Naive thymus-derived CD8-positive, alpha-beta T cell (primary cell): Measurements from ENCODE around the gene IGFBP6. TPM values are rescaled to one million over a fixed set of nuclear protein-coding genes. Genes with fewer than 3 reads are reported as not detected.

Experiments
- ATAC-seq, 2 donors: fragments of 150-1000 bp; cut with Tn5 transposase in 1 of 2; sonication (Bioruptor Pico), chemical (Tn5 transposase) in 1 of 2; 1 replicate in 1 of 2; 2 replicates in 1 of 2; pipeline ENCODE4 v1.10.0; 2021; ENCODE audit warnings: mild to moderate bottlenecking in 2 of 2, moderate library complexity in 2 of 2
- POLR2A ChIA-PET: fragments of 350-600 bp; sonication (Branson Sonifier 250); formaldehyde crosslinking; loops from one replicate; lab custom pipeline; 2021; ENCODE audit warnings: antibody characterized with exemption; lab: Charles Lee
- DNase-seq, 10 donors: peaks; one replicate each; pipeline versions ENCODE4 v3.0.0 to v3.0.0-alpha.2; 2020 to 2022
- H3K27ac Mint-ChIP-seq, 10 donors: one replicate each; pipeline ENCODE4 v1.8.0; 2020 to 2022; ENCODE audit warnings: mild to moderate bottlenecking in 10 of 10, mixed read lengths in 10 of 10, moderate library complexity in 4 of 10, inconsistent platforms in 1 of 10
- H3K27me3 Mint-ChIP-seq, 5 donors: one replicate each; pipeline ENCODE4 v1.8.0; 2021 to 2022; ENCODE audit warnings: mixed read lengths in 5 of 5
- H3K36me3 Mint-ChIP-seq, 3 donors: one replicate each; pipeline ENCODE4 v1.8.0; 2020 to 2022; ENCODE audit warnings: mixed read lengths in 3 of 3, mild to moderate bottlenecking in 2 of 3, inconsistent platforms in 1 of 3
- H3K4me1 Mint-ChIP-seq, 4 donors: one replicate each; pipeline ENCODE4 v1.8.0; 2021 to 2022; ENCODE audit warnings: mixed read lengths in 4 of 4
- H3K4me3 Mint-ChIP-seq, 10 donors: one replicate each; pipeline ENCODE4 v1.8.0; 2020 to 2022; ENCODE audit warnings: mild to moderate bottlenecking in 10 of 10, mixed read lengths in 10 of 10, moderate library complexity in 6 of 10, inconsistent platforms in 1 of 10
- H3K9me3 Mint-ChIP-seq, 9 donors: one replicate each; pipeline ENCODE4 v1.8.0; 2020 to 2022; ENCODE audit warnings: mixed read lengths in 9 of 9, mild to moderate bottlenecking in 3 of 9, inconsistent platforms in 1 of 9, moderate library complexity in 1 of 9
- polyA plus RNA-seq, 3 donors: library from polyadenylated mRNA; unstranded; fragments of 300-500 nt; fragmentation: Illumina TruSeq; gene quantifications; one replicate each; pipeline ENCODE4 v1.2.3, GENCODE V29; 2021
- total RNA-seq, 8 experiments: library from RNA in 2 of 8; stranded (reverse) in 2 of 8; gene quantifications; one replicate each; pipeline ENCODE4 v1.2.3 and lab custom pipeline; 2021 to 2026

Gene IGFBP6
- total and polyA plus RNA-seq, 5 experiments from 2014 or later = 0.65 to 16.9 (median 12.2) TPM; not detected in 1

- Mint-ChIP-seq H3K4me1 (peaks cover 7 to 21% (median 17%) of the 10 kb centered on the region in 4 donors), H3K9me3 (no peaks in the 10 kb centered on the region), H3K4me3 (peak overlapping the region; percentile 90 to 99 (median 96)), H3K27ac (peak overlapping the region; percentile 82 to 97 (median 94)), H3K36me3 (no peaks in the 10 kb centered on the region), H3K27me3 (peaks cover 0 to 2% (median 0%) of the 10 kb centered on the region in 5 donors)
- POLR2A ChIA-PET = interaction anchor here (0.5 to 3.9 kb wide), 13 partner anchors 9 to 472 kb away, joined by 3 to 16 read pairs (median 3); partner anchors contain the start of genes AAAS, IGFBP6 and SPRYD3
- ATAC-seq (peak; percentile 49 to 60), DNase-seq (peak; percentile 39 to 81 (median 60))
These were observed 44.0 kb upstream of the IGFBP6 start for GRCh38 chr12:53053218-53054111.

DNA sequence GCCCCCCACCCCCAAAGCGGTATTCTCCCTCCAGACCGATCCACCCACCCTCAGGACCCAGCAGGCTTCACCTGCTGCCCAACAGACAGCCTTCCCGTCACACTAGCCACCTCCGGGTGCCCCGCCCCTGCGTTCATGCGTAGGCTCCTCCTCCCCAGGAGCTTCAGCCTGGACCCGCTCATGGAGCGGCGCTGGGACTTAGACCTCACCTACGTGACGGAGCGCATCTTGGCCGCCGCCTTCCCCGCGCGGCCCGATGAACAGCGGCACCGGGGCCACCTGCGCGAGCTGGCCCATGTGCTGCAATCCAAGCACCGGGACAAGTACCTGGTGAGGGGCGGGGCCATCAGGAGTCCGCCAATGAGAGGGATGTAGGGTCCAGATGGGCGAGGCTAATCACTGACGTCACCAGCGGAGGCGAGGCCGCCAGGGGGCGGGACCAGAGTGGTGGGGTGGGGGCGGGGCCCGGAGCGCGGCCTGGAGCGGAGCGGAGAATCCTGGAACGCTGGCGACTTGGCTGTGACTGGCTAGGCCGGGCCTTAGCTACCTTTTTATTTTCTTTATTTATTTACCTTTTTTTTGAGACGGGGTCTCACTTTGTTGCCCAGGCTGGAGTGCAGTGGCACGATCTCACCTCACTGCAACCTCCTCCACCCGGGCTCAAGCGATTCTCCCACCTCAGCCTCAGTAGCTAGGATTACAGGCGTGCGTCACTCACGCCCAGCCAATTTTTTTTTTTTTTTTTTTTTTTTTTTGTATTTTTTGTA, 43.2 kb upstream of the IGFBP6 start:
- Mint-ChIP-seq H3K4me1 (peaks cover 7 to 21% (median 16%) of the 10 kb centered on the region in 4 donors), H3K27me3 (peaks cover 0 to 2% (median 0%) of the 10 kb centered on the region in 5 donors), H3K4me3 (peak overlapping the region; percentile 90 to 99 (median 96)), H3K36me3 (no peaks in the 10 kb centered on the region), H3K9me3 (no peaks in the 10 kb centered on the region), H3K27ac (peak overlapping the region; percentile 82 to 97 (median 94))
- DNase-seq (peak; percentile 87 to 96 (median 92)), ATAC-seq (peak; percentile 89)
- POLR2A ChIA-PET = interaction anchor here (0.5 to 3.9 kb wide), 16 partner anchors 10 to 471 kb away, joined by 3 to 16 read pairs (median 3); partner anchors contain the start of genes AAAS, IGFBP6 and SPRYD3

- no peaks in the 10 kb centered on the region for H3K9me3 Mint-ChIP-seq
- DNase-seq (peak in 1 of 10 donors; percentile 57), ATAC-seq (no peak)
- POLR2A ChIA-PET = interaction anchor here (0.6 to 3.9 kb wide), 6 partner anchors 15 to 48 kb away, joined by 3 to 16 read pairs (median 6); partner anchors contain the start of gene SPRYD3
- peaks cover 0 to 2% (median 0%) of the 10 kb centered on the region in 5 donors for H3K27me3 Mint-ChIP-seq
- peak overlapping the region in 4 of 10 donors; percentile 3 to 85 (median 56) for H3K27ac Mint-ChIP-seq
- H3K4me3 Mint-ChIP-seq = peak overlapping the region in 8 of 10 donors; percentile 20 to 99 (median 53)
- H3K4me1 Mint-ChIP-seq = peaks cover 7 to 21% (median 16%) of the 10 kb centered on the region in 4 donors
- H3K36me3 Mint-ChIP-seq = no peaks in the 10 kb centered on the region
These were observed 41.8 kb upstream of the IGFBP6 start for GRCh38 chr12:53055471-53056266.

DNA sequence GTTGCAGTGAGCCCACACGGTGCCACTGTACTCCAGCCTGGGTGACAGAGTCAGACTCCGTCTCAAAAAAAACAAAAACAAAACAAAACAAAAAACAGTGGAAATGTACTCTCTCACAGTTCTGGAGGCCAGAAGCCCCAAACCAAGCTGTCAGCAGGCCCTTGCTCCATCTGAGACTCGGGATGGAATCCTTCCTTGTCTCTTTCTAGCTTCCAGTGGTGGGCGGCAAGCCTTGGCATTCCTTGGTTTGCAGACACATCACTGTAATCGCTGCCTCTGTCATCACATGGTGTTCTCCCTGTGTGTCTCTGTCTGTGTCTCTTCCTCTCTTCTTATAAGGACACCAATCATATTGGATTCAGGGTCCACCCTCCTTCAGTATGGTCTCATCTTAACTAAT, 41.2 kb upstream of the IGFBP6 start:
- Mint-ChIP-seq H3K4me3 (peak overlapping the region in 2 of 10 donors; percentile 29 to 40), H3K36me3 (no peaks in the 10 kb centered on the region)

GRCh38 chr12:53056901-53057300, 40.6 kb upstream of the IGFBP6 start:
- no peak overlapping the region for H3K4me3 Mint-ChIP-seq
- H3K27ac Mint-ChIP-seq = peak overlapping the region in 1 of 10 donors; percentile 63
- POLR2A ChIA-PET = interaction anchor here (1.9 kb wide), 1 partner anchor 9 kb away, joined by 5 read pairs; no protein-coding TSS in a partner anchor
- H3K36me3 Mint-ChIP-seq = no peaks in the 10 kb centered on the region
- no peak for ATAC-seq
- peaks cover 0 to 2% (median 0%) of the 10 kb centered on the region in 5 donors for H3K27me3 Mint-ChIP-seq
- DNase-seq = peak in 1 of 10 donors; percentile 54
- peaks cover 7 to 27% (median 19%) of the 10 kb centered on the region in 4 donors for H3K4me1 Mint-ChIP-seq
- H3K9me3 Mint-ChIP-seq = no peaks in the 10 kb centered on the region

More for the DNA sequence above, 41.2 kb upstream of the IGFBP6 start:
- H3K27me3 Mint-ChIP-seq = peaks cover 0 to 2% (median 0%) of the 10 kb centered on the region in 5 donors
- POLR2A ChIA-PET = interaction anchor here (0.6 to 3.9 kb wide), 6 partner anchors 9 to 49 kb away, joined by 3 to 16 read pairs (median 5); partner anchors contain the start of gene SPRYD3
- H3K27ac Mint-ChIP-seq = peak overlapping the region in 1 of 10 donors; percentile 34
- peaks cover 7 to 23% (median 19%) of the 10 kb centered on the region in 4 donors for H3K4me1 Mint-ChIP-seq
- no peaks in the 10 kb centered on the region for H3K9me3 Mint-ChIP-seq
- DNase-seq (no peak), ATAC-seq (no peak)

GRCh38 chr12:53057816-53058500, 39.5 kb upstream of the IGFBP6 start:
- ATAC-seq (no peak), DNase-seq (peak in 1 of 10 donors; percentile 62)
- peaks cover 0 to 2% (median 0%) of the 10 kb centered on the region in 5 donors for H3K27me3 Mint-ChIP-seq
- POLR2A ChIA-PET = interaction anchor here (1.9 kb wide), 1 partner anchor 10 kb away, joined by 5 read pairs; no protein-coding TSS in a partner anchor
- H3K4me1 Mint-ChIP-seq = peaks cover 7 to 27% (median 18%) of the 10 kb centered on the region in 4 donors
- no peaks in the 10 kb centered on the region for H3K36me3 Mint-ChIP-seq
- no peak overlapping the region for H3K4me3 Mint-ChIP-seq
- H3K9me3 Mint-ChIP-seq = no peaks in the 10 kb centered on the region
- H3K27ac Mint-ChIP-seq = peak overlapping the region in 4 of 10 donors; percentile 47 to 86 (median 48)

DNA sequence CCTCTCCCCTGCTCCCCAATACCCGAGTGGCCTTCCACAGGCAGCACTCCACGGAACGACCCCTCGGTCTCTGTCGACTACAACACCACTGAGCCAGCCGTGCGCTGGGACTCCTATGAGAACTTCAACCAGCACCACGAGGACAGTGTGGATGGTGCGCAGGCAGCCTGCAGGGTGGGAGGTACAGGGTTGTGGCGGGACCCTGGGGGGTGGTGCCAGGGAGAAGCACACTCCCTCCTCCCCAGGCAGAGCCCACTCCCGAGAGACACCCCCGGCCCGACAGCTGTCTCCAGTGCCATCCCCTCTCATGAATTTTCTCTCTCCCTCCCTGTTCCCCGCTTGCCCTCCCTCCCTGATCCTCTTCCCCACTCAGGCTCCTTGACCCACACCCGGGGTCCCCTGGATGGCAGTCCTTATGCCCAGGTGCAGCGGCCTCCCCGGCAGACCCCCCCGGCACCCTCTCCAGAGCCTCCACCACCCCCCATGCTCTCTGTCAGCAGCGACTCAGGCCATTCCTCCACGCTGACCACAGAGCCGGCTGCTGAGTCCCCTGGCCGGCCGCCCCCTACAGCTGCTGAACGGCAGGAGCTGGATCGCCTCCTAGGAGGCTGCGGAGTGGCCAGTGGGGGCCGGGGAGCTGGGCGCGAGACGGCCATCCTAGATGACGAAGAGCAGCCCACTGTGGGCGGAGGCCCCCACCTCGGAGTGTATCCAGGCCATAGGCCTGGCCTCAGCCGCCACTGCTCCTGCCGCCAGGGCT, 38.6 kb upstream of the IGFBP6 start:
- Mint-ChIP-seq H3K4me3 (no peak overlapping the region), H3K4me1 (peaks cover 4 to 21% (median 12%) of the 10 kb centered on the region in 4 donors), H3K27ac (no peak overlapping the region), H3K36me3 (peaks cover 0 to 5% (median 0%) of the 10 kb centered on the region in 3 donors), H3K27me3 (peaks cover 0 to 2% (median 0%) of the 10 kb centered on the region in 5 donors), H3K9me3 (no peaks in the 10 kb centered on the region)
- ATAC-seq (no peak), DNase-seq (peak in 1 of 10 donors; percentile 55)
- POLR2A ChIA-PET = no interaction called here

DNA sequence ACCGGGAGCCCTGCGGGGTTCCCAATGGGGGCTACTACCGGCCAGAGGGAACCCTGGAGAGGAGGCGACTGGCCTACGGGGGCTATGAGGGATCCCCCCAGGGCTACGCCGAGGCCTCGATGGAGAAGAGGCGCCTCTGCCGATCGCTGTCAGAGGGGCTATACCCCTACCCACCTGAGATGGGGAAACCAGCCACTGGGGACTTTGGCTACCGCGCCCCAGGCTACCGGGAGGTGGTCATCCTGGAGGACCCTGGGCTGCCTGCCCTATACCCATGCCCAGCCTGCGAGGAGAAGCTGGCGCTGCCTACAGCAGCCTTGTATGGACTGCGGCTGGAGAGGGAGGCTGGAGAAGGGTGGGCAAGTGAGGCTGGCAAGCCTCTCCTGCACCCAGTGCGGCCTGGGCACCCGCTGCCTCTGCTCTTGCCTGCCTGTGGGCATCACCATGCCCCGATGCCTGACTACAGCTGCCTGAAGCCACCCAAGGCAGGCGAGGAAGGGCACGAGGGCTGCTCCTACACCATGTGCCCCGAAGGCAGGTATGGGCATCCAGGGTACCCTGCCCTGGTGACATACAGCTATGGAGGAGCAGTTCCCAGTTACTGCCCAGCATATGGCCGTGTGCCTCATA, 37.9 kb upstream of the IGFBP6 start:
- H3K36me3 Mint-ChIP-seq = peaks cover 0 to 10% (median 0%) of the 10 kb centered on the region in 3 donors
- H3K27me3 Mint-ChIP-seq = peaks cover 0 to 2% (median 0%) of the 10 kb centered on the region in 5 donors
- no peak overlapping the region for H3K4me3 Mint-ChIP-seq
- H3K27ac Mint-ChIP-seq = no peak overlapping the region
- ATAC-seq = no peak
- POLR2A ChIA-PET = interaction anchor here (0.6 kb wide), 1 partner anchor 157 kb away, joined by 4 read pairs; no protein-coding TSS in a partner anchor
- DNase-seq = peak in 1 of 10 donors; percentile 50
- H3K4me1 Mint-ChIP-seq = peaks cover 0 to 15% (median 7%) of the 10 kb centered on the region in 4 donors
- H3K9me3 Mint-ChIP-seq = no peaks in the 10 kb centered on the region

GRCh38 chr12:53060064-53060720, 37.3 kb upstream of the IGFBP6 start:
- Mint-ChIP-seq H3K9me3 (no peaks in the 10 kb centered on the region), H3K27me3 (peaks cover 0 to 2% (median 0%) of the 10 kb centered on the region in 5 donors), H3K4me3 (no peak overlapping the region), H3K4me1 (peaks cover 2 to 18% (median 7%) of the 10 kb centered on the region in 4 donors), H3K36me3 (peaks cover 0 to 17% (median 2%) of the 10 kb centered on the region in 3 donors), H3K27ac (no peak overlapping the region)
- POLR2A ChIA-PET = interaction anchor here (0.6 to 2.3 kb wide), 4 partner anchors 12 to 156 kb away, joined by 4 to 7 read pairs (median 6); partner anchors contain the start of genes SOAT2 and SPRYD3
- DNase-seq (peak in 1 of 10 donors; percentile 32), ATAC-seq (no peak)
